NCI-H82 (cell line): Measurements from ENCODE around the gene UBL4A.

ENCODE experiments used
- DNase-seq: peaks from one replicate; lab custom pipeline; 2025; lab: John Stamatoyannopoulos, UW

UBL4A gene

GRCh38 chrX:154482786-154483185, 3.6 kb downstream of the UBL4A start:
- DNase-seq: no peak

- no peak for DNase-seq
Measured at GRCh38 chrX:154481911-154482601, 4.4 kb downstream of the UBL4A start.

- DNase-seq: no peak
Measured at GRCh38 chrX:154481195-154481594, 5.2 kb downstream of the UBL4A start.

- peak; percentile 90 for DNase-seq
Measured at GRCh38 chrX:154478728-154479622, 7.4 kb downstream of the UBL4A start, which contains the start of gene LAGE3. LAGE3 (minus strand) TSS chrX:154479281; CDS start chrX:154478915, 366 bp downstream.

- DNase-seq: peak; percentile 46
Measured at GRCh38 chrX:154477891-154478477, 8.4 kb downstream of the UBL4A start.

GRCh38 chrX:154476821-154477220, 9.6 kb downstream of the UBL4A start:
- DNase-seq: no peak

- DNase-seq: no peak
Measured at GRCh38 chrX:154473683-154474082, 12.7 kb downstream of the UBL4A start.

- no peak for DNase-seq
Measured at GRCh38 chrX:154472685-154473632, 13.5 kb downstream of the UBL4A start.

- DNase-seq: no peak
Measured at GRCh38 chrX:154471839-154472684, 14.4 kb downstream of the UBL4A start.

GRCh38 chrX:154470914-154471568, 15.4 kb downstream of the UBL4A start:
- no peak for DNase-seq

- DNase-seq: no peak
Measured at GRCh38 chrX:154470434-154470833, 16.0 kb downstream of the UBL4A start.

- no peak for DNase-seq
Measured at GRCh38 chrX:154469880-154470279, 16.5 kb downstream of the UBL4A start.

- DNase-seq: no peak
Measured at GRCh38 chrX:154469114-154469513, 17.3 kb downstream of the UBL4A start.

- no peak for DNase-seq
Measured at GRCh38 chrX:154468217-154468616, 18.2 kb downstream of the UBL4A start.

- DNase-seq: no peak
Measured at GRCh38 chrX:154467556-154467955, 18.9 kb downstream of the UBL4A start.

GRCh38 chrX:154466907-154467306, 19.5 kb downstream of the UBL4A start:
- DNase-seq: no peak

GRCh38 chrX:154466036-154466435, 20.4 kb downstream of the UBL4A start:
- DNase-seq: no peak

- no peak for DNase-seq
Measured at GRCh38 chrX:154465601-154466000, 20.8 kb downstream of the UBL4A start.

- DNase-seq: no peak
Measured at GRCh38 chrX:154464806-154465365, 21.5 kb downstream of the UBL4A start.
